CD4-positive, alpha-beta T cell treated with Interleukin-2 at 100 ng/mL for 4 hours (primary cell): ENCODE results near the gene ZNF362.

ENCODE experiments used
- DNase-seq: peaks from one replicate; pipeline ENCODE4 v3.0.0-alpha.2; 2020; ENCODE audit warnings: low spot score

Gene ZNF362

DNA sequence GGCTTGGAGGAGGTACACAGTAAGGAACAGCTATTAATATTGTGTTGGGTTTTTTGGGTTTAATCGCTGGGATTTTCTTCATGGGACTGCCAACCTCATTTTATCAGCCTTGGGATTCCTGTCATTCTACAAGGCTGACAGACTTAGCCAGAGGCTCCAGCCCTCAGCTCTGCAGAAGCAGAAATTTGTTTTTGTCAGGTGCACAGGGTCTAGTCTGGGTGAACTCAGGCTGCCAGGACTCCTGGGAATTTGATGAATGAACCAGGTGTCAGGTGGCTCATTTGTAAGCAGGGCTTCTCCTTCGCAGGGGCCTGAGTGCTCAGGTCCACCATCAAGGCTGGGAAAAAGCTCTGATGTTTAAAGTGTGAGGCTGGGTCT, 11.5 kb upstream of the ZNF362 start:
- DNase-seq: no peak

DNA sequence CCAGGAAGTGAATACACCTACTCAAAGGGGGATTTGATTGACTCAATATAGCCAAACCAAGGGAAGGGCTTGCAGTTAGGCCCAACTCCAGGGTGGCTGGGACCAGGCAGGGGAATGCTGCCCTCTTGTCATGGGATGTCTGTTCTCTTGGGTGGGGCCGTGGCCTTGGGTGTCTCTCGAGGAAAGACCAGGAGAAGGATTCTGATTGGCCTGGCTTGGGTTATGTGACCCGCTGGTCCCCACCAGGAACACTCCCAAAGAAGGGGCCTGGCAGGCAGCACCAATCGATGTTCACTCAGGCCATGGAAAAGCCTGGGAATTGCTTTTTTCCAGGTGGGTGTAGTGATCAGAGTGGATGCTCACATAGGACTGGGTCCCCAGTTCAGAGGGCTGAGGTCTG, 10.1 kb upstream of the ZNF362 start:
- no peak for DNase-seq

DNA sequence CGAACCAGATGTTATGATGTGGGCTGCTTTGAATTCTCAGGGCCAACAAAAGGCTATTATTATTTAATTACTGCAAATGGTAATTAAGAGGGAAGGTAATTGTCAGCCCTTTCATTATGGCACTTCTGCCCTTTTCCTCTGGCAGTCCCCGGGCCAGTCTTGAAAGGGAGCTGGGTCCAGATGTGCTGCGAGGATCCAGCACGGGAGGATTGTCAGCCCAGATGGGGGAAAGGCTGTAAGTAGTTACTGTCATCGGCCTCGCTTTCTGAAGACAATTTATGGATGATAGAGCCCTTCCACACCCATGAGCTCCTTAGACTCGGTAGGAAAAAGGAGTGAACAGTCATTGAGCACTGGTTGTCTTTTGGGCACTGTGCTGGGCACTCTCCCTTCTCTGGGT, 8.7 kb upstream of the ZNF362 start:
- DNase-seq: no peak

DNA sequence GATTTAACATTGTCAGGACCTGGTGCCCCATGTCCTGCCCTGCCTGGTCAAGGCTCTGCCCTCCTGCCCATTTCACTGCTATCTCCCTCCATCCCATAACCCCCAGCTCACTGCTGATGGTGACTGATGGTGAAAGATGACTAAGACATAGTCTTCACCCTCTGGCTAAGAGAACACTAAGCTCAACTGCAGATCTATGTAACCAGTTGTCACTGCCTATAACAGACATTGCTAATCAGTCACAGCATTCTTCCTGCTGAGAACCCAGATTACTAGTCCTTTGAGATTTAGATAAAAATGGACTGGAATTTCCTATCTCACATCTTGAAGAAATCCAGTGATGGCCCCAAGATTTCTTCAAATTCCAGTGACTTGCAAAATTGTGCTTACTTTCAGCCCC, 8.0 kb upstream of the ZNF362 start:
- DNase-seq: no peak

DNA sequence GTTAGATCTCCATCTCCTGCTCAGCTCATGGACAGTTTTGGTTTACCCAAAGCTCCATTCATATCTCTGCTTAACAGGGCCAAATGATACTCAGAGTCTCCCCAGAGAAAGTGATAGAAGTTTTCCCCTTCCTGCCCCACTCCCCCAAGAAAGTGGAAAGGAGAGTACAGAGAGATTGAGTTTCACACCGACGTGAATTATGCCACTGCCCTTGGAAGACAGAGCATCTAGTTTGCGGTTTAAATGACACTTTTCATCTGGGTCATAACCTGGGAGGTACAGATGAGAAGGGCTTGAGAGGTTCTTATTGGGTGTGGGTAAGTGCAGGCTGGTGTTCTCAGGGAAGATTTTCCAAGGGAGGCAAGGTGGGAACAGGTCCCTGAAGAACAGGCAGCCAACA, 6.9 kb upstream of the ZNF362 start:
- no peak for DNase-seq

DNA sequence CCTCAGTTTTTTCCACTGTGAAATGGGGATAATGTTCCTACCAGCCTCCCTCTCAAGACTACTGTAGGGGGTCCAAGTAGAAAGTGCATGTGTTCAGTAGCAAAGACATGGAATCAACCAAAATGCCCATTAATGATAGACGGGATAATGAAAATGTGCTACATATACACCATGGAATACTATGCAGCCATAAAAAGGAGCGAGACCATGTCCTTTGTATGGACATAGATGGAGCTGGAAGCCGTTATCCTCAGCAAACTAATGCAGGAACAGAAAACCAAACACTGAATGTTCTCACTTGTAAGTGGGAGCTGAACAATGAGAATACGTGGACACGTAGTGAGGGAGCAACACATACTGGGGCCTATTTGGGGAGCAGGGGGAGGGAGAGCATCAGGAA, 6.1 kb upstream of the ZNF362 start:
- no peak for DNase-seq

DNA sequence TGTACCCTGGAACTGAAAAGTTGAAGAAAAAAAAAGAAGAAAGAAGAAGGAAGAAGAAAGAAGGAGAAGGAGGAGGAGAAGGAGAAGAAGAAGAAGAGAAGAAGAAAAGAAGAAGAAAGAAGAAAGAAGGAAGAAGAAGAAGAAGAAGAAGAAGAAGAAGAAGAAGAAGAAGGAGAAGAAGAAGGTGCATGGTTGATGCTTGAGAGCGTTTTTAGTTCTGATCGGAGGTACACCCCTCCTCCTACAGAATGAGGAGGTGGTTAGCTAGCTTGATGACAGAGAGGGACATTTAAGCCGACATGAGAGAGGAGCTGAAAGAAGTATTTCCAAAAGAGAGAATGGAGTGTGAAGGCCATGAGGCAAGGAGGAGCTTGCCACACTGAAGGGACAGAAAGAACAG, 5.6 kb upstream of the ZNF362 start:
- DNase-seq: no peak

DNA sequence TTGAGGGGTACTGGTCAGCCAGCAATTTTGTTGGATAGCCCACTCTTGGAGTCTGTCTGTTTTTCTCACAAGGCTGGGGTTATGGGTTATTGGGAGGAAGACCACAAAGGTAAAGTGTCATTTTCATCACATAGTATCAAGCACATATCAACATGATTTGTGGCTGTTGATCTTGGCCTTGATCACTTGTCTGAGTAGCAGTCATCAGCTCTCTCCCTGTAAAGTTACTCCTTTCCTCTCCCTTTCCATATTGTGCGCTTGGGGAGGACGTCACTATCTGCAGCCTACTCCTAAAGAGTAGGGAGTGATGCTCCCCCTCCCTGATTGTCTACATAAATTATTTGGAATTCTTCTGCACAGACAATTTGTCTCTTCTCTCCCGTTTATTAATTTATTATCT, 1.8 kb upstream of the ZNF362 start:
- DNase-seq: no peak

DNA sequence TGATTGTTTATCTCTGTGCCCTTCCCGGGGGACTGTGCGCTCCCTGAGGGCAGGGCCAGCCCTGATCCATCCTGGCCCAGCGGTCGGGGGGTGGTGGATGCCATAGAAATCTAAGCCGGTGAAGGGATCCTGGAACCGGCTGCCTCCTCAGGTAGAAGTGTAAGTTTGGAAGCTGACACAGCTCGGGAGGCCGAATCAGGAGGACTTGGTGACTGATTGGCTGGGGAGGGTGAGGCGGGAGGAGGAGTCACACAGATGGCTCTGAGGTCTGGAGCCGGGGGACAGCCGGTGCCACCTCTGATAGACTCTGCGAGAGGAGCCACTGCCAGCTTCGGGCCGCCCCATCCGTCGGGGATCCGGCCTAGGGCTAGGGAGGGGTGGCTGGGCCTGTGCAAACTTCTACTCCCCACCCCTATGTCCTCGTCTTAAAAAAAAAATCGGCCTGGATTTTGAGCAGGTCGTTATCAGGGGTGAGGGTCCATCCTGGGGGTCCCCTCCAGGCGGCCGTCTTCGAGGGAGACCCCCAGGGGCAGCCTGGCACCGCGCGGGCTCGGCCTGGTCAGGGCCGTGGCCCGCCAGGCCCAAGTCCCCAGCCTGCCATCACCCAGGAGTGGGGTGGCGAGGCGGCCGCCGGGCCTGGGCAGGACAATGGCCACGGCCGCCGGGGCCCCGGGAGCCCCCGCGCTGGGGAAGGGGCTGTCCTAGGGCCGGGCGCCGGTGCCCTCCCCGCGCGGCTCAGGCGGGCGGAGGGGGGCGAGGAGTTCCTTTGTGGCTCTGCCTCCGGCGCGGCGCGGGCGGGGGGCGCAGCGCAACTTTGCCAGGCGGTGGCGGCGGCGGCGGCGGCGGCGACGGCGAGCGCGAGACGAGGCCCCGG, 708 bp upstream of the ZNF362 start:
- peak; percentile 32 for DNase-seq

DNA sequence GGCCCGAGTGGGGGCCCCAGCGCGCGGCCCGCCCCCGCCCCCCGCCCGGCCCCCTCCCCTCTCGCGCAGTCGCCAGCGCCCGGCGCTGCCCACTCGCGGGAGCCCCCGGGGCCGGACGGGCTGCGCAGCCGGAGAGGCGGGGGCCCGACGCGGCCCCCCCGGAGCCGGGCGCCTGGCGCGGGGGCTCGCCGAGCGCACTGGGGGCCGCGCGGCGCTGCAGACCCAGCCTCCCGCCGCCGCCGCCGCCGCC, 146 bp upstream of the ZNF362 start:
- DNase-seq: no peak

DNA sequence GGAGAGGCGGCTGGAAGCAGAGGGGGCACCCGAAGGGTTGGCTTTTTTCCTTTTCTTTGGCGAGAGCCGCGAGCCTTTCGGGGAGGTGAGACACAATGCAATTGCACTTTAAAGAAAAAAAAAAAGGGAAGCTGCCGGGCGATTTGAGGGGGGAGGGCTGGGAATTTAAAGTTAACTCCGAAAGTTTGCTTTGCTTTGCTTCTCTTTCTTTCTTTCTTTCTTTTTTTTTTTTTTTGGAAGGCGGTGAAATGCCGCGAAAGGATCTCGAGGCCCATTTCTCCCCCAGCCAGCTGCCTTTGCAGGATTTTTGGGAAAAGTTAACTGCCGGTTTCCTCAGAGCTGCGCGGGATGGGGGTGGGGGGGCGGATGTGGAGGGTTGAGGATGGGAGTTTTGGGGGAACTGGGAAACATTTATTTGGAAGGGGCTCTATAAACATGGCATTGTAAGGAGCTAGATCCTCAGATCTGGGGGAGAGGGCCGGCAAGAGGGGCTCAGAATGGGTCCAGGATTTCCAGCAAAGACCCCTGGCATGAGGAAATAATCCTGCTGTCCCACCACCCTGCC, 997 bp downstream of the ZNF362 start:
- no peak for DNase-seq

DNA sequence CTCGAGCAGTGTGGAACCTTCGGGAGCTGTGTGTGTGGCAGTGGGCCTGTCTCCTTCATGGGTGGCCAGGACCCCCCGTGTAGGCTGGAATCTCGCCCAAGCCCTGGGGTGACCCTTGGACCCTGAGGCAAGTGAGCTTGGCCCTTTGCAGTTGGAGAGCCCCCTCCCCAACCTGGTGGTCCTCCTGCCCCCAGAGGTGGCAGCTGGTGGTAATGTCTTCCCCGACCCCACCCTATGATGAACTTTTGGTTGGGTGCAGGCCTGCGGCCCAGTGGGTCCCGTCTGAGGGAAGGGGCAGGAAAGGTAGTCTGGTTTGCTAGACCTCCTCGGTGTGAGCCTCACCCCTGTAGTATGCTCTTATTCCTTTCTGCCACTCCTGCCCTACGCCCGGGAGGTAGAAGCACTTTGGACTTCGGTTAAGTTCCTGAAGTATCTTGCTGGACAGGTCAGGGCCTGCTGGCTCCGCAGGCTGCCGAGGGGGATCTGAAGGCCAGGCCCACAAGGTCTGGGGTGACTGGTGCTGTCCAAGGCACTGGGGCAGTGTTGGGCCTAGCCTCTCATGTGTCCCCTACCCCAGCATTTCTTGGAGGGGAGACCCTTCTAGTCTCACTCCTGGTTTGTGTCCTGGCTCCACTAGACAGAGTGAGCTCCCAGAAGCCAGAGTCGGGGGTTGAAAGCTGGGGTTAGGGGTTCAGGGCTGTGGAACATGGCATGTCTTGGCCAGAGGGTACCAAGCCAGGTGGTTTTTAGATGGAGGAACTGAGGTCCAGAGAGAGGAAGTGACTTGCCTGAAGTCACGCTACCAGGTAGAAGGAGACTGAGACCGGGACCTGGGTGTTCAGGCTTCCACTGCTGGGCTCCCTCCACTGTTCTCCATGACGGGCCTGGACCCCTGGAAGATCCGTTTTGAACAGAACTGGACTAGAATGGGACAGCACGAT, 1.8 kb downstream of the ZNF362 start:
- no peak for DNase-seq

DNA sequence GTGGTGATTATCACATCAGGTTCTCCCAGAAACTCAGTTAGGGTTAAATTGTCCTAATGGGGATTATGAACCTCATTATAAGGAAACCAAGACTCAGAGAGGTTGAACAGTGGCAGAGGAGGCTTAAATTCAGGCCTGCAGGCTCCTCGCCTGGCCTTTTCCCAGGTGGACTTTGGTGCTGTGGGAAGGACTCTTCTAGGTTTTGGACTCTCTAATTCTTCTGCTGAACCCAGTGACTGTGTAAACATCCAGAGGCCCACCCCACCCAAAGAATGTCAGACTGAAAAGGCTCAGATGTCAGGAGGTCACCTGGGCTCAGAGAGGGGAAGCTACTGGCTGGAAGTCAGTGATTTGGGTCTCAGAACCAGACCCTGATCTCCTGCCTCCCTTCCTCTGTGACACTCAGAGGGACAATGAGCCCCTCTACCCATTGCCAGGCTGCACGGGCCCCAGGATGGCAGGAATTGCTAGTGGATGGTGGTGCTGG, 2.5 kb downstream of the ZNF362 start:
- no peak for DNase-seq

DNA sequence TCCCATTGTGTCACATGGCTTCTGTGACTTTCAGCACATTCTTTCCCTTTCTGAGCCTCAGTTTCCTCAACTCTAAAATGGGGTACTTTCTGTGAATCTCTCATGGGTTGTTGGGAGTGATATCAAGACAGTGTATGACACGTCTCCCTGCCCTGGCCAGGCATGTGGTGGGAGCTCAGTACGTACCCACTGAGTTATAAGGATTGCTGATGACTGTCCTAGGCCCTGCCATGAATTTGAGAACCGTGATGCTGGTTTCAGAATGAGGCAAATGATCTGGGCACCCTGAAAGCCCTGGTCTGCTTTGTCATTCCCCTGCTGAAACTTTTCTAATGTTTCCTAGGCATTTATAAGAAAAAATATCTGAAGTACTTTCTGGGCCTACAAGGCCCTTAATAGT, 3.6 kb downstream of the ZNF362 start:
- no peak for DNase-seq

DNA sequence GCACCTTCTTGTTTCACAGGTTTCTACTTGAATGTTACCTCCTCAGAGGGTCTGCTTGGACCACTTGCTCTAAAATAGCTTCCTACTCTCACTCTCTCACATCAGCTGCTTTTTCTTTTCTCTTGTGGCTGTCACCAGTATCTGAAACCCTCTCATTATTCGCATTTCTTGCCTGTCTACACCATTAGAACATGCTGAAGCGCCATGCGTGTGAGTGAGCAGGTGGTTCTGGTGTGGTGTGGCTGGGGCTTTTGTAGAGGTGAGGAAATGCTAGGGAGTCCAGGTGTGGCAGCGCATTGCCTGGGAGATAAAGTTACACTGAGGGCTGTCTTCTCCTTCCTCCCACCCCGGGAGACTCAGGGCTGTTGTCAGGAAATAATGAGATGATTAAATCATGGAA, 4.1 kb downstream of the ZNF362 start:
- no peak for DNase-seq

DNA sequence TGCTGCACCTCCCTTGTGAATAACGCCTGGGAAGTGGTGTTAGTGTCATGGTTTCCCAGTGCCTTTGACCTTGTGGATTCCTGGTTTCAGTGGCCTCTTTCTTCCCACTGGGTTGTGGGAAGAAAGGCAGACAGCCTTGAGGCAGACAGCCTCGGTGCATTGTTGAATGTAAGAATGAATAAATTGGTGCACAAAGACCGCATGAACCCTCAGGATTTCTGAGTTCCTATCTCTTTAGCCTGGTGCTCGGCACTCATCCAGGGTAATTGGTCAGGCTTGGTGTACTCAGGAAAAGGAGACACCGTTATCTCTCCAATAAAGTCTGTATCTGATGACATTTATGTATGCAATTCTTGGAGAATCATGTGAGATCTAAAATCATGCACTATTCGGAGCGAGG, 5.1 kb downstream of the ZNF362 start:
- no peak for DNase-seq

DNA sequence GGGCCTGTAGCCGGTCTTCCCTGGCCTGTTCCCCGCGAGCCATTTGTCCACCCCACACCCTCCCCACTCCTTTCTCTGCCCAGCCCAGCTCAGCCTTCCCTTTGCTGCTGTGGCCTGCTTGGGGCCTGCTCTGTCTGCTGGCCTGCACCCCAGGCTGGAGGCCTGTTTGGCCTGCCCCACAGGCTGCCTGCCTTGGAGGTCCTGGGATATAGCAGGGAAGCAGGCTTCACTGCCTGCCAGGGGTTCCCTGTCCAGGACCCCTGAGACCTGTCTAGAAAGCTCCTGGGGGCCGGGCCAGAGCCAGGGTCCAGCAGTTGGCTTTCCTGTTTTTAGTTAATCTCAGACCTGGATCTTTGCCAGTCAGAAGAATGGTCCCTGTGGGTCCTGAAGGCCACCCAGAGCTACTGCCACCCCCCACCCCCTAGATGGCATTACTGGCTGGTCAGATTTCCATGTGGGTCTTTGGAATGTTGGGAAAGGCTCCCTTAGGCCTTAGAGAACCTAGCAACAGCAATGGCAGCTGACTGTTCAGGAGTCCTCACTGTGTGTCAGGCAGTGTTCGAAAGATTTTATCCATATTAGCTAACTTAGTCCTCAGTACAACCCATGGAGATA, 7.7 kb downstream of the ZNF362 start:
- no peak for DNase-seq

DNA sequence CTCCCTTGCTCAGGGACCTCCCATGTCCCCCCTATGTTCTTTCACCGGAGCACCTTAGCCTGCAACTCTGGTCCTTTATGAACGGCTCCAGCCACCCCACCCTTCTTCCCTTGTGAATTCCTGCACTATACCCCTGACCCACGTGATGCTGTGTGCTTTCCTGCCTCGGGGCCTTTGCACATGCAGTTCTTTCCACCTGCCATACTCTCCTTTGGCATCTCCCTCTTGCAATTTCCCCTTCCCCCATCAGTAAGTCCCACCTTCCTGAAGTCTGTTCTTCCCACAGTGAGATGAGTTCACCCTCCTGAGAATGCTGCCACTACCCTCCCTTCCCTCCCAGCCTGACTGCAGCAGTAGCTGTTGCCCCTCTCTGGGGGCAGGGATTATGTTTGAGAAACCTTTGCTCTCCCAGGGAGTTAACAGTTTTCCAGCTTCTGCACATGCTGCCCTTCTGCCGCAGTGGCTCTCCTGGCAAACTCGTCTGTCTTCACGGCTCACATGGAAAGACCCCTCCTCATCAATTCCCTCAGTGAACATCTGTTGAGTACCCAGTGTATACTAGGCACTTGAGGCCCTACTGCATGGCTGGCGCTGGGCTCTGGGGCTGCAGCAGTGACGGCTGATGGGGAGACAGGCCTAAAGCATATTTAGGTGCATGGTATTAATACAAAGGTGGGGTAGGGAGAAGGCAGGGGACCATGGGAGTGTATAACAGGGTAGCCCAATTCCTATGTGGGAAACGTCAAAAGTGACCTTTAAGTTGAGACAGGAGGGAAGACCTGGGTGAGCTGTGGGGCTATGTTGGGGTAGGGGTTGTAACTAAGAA, 9.7 kb downstream of the ZNF362 start:
- no peak for DNase-seq

DNA sequence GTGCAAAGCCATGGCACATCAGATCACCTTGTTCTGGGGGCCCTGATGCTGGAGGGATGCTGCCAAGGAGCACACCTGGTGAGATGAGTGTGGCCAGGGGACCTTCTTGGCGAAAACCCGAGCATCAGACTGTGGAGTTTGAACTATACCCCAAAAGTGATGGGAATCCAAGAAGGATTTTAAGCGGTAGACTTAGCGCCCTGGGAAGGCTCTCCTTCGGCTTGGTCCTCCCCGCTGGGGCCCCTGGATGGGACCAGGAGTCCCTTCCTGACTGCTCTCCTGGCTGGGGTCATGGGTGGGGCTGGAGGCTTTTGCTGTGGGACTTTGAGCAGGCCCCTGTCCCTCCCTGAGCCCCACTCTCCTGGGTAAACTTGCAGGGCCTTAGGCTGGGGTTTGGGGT, 10.5 kb downstream of the ZNF362 start:
- no peak for DNase-seq

DNA sequence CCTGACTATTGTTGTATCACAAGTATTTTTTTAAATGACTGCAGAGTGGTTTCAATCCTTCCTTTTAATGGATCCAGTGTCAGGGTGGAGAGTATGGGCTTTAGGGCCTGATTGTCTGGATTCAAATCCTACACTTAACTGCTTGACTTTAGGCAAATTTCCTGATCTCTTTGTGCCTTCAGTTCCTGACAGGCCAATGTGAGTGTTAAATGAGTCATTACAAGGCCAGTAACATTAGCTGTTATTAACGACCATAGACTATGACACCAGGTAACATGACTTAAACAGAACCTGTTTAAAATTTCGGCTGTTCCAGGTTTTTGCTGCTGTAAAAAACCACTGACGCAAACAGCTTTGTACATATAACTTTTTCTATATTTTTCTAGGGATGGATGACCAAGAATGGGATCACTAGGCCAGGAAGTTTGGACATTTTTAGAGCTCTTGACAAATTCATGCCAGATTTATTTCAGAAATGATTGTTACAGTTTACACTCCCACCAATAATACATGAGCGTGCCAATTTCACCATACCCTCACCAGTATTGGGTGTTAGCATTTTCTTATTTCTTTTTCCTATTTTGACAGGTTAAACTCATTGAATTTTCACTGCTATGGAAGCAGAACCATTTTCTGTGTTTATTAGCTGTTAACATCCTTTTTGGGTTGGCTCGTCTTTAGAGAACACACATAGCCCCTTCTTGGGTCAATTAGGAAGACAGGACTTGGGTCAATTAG, 11.3 kb downstream of the ZNF362 start:
- no peak for DNase-seq

DNA sequence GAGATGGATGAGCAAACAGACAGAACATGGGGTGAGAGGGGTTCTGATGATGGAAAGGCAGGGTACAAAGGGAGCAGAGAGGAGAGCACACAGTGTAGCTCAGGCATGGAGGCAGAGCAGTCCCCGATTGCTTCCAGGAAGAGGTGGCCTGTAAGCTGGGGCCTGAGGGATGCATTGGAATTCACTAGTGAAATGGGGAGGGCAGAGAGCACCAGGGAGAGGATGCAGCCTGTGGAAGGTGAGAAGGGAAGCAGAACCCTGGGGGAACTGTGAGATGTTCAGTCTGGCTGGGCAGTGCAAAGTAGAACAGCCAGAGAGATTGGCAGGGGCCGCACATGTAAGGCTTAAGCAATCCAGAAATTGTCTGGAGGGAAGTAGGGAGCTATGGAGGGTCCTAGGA, 12.2 kb downstream of the ZNF362 start:
- DNase-seq: no peak
